ENCODE results near the gene CAV1. TPM values are rescaled to one million over a fixed set of nuclear protein-coding genes. Genes with fewer than 3 reads are reported as not detected.

Gene CAV1
- total RNA-seq, 1 donor from 2014 or later, result 1,552 TPM

- DNase-seq (ENCODE audit: low read depth, low spot score), result no peak
Measured at GRCh38 chr7:116610721-116611120, 85.9 kb downstream of the CAV1 start.

Other genes with a start within 250 kb of the CAV1 start
- 239 and 270 TPM in 2 replicates for gene CAV2, start 25.3 kb upstream of the CAV1 start, total RNA-seq
- gene MET, start 147.2 kb downstream of the CAV1 start, total RNA-seq, result 80.8 and 188 TPM in 2 replicates

Measured in pulmonary artery endothelial cell (primary cell).